ENCODE data around the gene TOM1.

DNA sequence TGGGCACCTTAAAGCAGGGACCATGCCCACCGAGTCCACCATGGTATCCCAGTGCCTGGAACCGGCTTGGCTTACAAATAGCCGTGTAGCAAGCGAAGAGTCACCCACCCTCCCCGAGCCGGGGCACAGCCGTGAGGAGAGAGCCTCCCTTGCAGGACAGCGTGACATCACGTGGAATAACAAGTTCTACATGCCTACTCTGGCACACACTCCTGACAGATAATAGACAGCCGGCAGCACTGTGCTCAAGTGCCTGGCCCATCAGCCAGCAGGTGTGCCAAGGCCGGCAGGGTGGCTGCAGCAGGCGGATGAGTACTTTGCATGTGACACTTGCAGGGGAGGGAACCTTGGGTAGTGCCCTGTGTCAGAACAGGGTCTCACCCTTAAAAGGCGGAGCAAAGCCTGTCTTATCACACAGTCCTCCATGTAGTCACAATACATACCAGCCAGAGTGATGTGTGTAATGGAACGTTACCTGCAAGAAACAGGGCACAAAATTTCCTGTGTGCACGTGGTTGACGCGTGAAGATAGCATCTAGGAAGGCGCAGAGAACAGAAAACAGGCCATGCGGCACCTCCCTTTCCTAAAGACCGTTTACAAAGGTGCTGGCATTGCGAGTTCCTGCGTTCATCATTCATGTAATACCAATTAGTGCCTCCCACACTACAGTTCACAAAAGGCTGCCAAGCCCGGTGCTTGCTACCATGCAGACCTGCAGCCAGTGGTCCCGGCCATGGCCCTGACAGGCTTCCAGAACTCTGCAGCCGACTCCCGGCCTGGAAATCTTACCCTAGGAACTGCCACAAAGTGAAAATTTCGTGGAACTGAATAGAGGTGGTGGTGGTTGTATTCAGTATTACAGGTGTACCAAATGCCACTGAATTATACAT is 16.4 kb downstream of the TOM1 start:
- TF ChIP-seq POLR2A (IDR thresholded peaks at IDR 0.05; ENCODE audit: low read length) (no peak), TFCP2L1 (CRISPR knock-in tag; IDR thresholded peaks at IDR 0.05) (no peak), MYC (IDR thresholded peaks at IDR 0.05; ENCODE audit: borderline replicate concordance, low read length) (no peak), RCOR1 (IDR thresholded peaks at IDR 0.05; ENCODE audit: low read depth, low read length) (no peak)
- TF ChIP-seq, protein P1, sequence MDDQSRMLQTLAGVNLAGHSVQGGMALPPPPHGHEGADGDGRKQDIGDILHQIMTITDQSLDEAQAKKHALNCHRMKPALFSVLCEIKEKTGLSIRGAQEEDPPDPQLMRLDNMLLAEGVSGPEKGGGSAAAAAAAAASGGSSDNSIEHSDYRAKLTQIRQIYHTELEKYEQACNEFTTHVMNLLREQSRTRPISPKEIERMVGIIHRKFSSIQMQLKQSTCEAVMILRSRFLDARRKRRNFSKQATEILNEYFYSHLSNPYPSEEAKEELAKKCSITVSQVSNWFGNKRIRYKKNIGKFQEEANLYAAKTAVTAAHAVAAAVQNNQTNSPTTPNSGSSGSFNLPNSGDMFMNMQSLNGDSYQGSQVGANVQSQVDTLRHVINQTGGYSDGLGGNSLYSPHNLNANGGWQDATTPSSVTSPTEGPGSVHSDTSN (IDR thresholded peaks at IDR 0.05), result no peak
